Measurements from ENCODE around the gene MFNG. TPM values are rescaled to one million over a fixed set of nuclear protein-coding genes. Genes with fewer than 3 reads are reported as not detected.
"Not testable (repeated sequence)": the region's sequence is repeated elsewhere in the genome, so short reads cannot be mapped to it uniquely, and the experiment has no call there.

Gene MFNG, protein sequence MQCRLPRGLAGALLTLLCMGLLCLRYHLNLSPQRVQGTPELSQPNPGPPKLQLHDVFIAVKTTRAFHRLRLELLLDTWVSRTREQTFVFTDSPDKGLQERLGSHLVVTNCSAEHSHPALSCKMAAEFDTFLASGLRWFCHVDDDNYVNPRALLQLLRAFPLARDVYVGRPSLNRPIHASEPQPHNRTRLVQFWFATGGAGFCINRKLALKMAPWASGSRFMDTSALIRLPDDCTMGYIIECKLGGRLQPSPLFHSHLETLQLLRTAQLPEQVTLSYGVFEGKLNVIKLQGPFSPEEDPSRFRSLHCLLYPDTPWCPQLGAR
- 0.17 and 1.3 TPM in 2 replicates for total RNA-seq (2014; rRNA removed)
- polyA plus RNA-seq (2012): 0.24 TPM

DNA sequence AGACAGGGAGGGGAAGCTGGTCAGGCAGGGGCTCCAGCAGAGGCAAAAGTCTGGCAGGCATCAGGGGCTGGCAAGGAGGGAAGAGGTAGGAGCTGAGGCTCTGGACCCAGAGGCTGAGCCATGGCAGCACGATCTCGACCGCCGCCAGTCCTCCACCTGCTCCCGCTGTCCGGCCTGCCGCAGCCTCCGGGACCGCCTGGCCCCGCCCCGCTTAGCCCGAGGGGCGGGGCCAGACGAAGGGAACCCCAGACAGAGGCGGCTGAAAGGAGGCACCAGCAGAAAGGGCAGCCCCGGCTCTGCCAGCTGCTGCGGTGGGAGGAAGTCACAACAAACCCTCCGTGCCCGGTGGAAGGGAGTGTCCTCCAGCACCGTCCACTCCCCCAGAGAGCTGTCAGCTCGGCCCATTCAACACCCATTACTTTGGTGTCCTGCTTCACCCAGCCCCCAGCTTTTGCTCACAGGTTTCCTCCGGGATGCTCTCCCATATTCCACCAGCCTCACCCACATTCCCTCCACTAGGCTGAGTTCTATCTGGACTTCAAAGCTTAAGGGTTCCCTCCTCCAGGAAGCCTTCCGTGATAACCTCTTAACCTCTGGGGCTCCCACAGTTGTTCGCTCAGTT is at the start of gene MFNG:
Gene MFNG, minus strand, starts transcription at position 161 of the 622 bp plus-strand sequence. CDS start 207 bp downstream, outside the sequence.
- DNase-seq (ENCODE audit: low read depth): peak; percentile 86

DNA sequence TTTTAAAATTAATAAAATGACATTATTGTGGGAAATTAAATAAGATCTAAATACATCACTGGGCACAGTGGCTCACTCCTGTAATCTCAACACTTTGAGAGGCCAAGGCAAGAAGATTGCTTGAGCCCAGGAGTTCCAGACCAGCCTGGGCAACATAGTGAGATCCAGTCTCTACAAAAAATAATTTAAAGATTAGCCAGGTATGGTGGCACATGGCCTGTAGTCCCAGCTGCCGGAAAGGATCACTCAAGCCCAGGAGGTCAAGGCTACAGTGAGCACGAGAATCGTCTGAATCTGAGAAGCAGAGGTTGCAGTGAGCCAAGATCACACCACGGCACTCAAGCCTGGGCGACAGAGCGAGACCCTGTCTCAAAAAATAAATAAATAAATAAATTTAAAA is 49.0 kb upstream of the MFNG start:
- no peak for DNase-seq (ENCODE audit: low read depth)

DNA sequence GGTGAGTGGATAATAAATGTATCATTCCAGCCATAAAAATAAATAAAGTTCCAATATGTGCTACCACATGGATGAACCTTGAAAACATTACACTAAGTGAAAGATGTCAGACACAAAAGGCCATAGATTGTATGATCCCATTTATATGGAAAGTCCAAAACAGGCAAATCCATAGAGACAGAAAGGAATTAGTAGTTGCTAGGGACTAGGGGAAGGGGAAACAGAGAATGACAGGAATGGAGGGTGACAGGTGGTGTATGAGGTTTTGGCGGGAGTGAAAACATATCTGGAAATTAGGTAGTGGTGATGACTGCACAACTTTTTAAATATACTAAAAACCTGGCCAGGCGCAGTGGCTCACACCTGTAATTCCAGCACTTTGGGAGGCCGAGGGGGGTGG is 48.3 kb upstream of the MFNG start:
- DNase-seq (ENCODE audit: low read depth): peak; percentile 32

DNA sequence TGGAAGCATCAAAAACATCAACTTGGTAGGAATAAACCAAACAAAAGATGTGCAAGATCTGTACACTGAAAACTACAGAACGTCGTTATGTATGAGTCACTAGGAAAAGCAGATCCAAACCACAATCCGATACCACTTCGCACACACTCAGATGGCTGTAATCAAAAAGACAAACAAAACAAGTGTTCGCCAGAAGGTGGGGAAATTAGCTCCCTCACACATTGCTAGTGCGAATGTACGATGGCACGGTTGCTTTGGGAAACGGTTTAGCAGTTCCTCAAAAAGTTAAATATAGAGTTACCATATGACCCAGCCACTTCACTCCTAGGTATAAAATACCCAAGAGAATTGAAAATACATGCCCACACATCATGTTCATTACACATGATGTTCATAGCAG is 47.8 kb upstream of the MFNG start:
- DNase-seq (ENCODE audit: low read depth): peak; percentile 91

DNA sequence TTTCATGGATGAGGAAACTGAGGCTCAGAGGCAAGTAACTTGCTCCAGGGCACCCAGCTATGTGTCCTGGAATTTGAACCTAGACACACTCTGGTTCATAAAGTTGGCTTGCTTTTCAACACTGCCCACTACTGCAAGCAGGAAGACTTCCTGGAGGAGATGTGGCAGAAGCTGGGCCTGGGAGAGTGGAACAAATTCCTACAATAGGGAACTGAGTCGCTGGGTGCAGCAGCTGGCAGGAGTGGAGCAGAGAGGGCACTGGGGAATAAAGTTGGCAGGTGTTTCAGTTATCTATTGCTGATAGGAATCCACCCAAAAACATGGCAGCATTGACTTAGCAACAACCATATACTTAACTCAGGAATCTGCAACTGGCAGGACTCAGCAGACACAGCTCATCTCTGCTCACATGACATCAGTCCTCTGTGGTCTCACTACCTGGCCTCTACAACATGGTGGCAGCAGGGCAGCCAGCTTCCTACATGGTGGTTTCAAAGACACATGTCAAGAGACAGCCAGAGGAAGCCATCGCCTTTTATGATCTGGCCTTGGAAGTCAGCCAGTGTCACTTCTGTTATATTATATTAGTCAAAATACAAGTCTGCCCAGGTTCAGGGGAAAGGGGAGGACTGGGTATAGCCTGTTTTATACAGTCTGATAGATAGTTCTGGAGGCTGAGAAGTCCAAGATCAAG is 43.6 kb upstream of the MFNG start:
- no peak for DNase-seq (ENCODE audit: low read depth)

DNA sequence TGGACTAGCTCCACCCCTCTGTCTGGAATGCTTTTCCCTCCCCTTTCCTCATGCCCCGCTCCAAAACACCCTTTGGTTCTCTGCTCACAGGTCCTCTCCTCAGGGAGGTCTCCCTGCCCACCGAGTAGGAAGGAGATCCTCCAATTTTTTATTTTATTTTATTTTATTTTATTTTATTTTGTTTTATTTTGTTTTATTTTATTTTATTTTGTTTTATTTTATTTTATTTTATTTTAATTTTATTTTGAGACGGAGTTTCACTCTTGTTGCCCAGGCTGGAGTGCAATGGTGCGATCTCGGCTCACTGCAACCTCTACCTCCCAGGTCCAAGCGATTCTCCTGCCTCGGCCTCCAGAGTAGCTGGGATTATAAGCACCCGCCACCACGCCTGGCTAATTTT is 41.8 kb upstream of the MFNG start:
- not testable (repeated sequence) for DNase-seq (ENCODE audit: low read depth)

DNA sequence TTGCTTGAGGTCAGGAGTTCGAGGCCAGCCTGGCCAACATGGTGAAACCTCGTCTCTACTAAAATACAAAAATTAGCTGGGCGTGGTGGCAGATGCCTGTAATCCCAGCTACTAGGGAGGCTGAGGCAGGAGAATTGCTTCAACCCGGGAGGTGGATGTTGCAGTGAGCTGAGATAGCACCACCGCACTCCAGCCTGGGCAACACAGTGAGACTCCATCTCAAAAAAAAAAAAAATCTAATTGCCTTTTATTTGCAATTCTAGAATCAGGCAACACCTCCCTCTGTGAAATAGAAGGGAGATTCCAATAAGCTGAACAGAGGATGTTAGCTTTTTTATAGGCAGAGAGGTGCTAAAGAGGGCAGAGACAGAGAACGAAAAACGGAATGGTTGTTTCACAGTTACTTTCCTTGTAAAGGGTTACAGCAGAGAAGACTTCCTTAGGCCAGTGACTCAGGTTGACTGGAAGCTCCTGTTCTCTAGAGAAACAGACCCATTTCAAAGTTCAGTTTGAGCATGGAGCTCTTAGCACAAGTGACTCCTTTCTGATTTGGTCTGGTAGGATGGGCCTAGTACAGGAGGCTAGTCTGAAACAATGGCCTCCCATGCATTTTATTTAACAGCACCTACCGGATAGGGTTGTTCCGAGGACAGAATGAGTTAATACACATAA is 41.0 kb upstream of the MFNG start:
- peak; percentile 27 for DNase-seq (ENCODE audit: low read depth)

DNA sequence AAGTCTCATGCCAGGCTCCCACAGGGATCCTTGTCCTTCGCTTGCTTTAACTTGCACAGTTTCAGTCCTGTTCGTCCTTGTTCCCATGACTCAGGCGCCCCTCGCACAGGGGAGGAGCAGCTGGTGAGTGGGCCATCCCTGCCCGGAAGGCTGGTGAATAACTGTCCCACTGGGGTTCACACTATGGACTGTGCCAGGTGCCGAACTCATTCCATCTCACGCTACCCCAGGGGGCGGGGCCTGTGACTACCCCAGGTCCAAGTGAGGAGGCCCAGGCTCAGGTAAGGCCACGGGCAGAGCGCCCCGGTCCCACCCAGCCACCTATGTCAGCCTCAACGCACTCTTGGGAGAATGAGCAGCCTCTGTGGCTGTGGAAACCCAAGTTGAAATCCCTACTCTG is 40.2 kb upstream of the MFNG start:
- DNase-seq (ENCODE audit: low read depth): peak; percentile 96

DNA sequence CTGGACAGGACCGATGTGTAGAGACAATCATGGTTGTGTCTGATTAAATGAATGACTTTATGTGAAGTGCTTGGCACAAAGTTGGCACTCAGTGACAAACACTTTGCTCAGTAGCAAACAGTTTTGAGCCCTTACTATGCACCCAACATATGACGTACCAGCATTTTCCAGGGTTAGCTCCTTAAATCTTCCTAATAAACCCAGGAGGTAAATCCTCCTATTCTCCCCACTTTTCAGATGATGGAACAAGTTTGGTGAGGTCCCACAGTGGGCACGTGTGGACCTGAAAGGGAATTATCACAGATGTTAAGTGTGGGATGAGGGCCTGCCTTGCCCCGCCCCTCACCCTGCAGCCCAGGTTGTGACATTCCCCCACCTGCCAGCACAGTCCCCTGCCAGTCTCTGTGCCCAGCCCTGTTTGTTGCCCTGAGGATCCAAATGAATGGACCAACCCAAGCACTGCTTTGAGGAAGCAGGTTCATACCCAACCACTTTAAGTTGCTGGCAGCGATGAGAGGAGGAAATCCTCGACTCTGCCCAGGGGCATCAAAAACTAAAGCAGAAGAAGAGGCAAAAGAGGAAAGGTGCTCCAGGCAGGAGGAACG is 39.7 kb upstream of the MFNG start:
- DNase-seq (ENCODE audit: low read depth): no peak

DNA sequence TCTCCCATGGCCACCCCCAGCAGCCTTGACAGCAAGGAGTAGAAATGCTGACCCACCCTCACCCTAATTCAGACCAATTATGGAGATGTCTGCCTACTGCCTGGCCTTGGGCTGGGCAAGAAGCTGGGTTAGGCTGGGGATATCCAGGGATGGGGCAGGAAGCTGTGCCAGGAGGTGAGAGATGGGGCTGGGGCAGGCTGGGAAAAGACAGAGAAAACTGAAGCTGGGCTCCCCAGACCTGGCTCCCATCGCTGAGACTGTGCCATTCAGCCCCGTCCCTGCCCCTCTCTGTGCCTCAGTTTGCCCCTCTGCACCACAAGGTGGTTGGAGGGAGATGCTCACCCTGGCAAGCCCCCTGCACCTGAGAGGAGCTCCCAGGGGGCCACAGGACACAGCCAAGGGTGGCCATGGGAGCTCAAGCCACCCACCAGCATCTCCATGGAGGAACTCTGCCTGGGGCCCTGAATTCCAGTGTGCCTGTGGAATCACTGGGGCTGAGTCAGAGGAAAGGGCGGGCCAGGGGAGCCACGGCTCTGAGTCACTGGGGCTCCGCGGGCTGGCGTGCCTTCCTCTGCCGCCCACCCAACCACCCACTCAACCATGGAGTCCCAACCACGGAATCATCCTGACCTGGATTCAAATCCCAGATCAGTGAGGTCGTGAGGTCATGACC is 39.0 kb upstream of the MFNG start:
- peak; percentile 87 for DNase-seq (ENCODE audit: low read depth)

DNA sequence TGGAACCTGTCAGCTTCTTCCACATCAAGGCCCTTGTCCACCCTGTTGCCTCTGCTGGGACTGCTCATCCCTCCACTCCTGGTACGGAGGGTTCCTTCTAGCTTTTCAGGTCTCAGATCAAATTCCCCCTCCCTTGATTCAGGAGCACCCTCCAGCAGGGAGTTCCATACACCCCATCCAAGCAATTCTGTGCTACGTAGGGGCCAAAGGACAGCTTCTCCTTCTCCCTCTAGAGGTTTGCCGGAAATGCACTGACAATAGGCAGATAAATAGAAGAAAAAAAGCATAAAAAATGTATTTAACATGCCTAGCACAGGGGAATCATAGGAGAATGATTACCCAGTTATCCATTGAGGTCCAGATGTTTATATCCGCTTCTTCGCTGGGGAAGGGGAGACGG is 36.3 kb upstream of the MFNG start:
- DNase-seq (ENCODE audit: low read depth): no peak

DNA sequence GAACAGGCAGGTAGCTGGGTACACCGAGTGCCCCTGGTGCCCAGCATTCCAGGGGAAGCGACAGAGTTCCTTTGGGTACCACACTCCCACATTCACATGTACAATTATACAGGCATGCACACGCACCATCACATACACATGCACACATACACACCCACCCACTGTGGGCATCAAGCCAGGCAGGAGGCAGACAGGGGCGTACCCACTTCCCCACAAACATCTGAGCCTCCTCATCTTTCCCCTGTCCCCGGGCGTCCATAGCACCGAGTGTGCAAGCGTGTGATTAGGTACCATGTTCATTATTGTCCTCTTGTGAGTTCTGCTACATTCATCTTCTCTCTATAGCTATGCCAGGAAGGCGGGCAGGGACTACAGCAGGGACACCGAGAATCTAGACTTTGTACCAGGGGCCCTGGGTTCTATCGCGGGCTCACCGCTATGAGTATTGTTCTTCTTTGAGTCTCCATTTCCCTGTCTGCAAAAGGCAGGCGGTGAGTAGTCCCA is 35.1 kb upstream of the MFNG start:
- no peak for DNase-seq (ENCODE audit: low read depth)

DNA sequence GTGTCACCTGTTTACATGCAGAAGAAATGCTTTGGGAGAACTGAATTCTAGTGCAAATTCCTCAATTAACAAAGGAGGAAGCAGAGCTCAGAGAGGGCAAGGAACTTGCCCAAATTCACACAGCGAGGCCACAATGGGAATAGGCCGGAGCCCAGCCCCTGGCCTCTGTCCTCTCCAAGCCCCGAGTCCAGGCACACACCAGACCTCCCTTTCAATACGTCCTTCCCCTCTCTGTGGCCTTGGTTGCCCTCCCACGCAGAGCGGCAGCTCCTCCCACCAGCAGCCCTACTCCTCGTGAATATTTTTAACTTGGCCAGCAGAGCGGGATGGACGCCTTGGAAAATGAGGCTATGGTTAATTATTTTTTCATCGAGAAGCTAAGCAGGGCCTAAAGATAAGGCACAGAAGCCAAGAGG is 34.6 kb upstream of the MFNG start:
- DNase-seq (ENCODE audit: low read depth): no peak

DNA sequence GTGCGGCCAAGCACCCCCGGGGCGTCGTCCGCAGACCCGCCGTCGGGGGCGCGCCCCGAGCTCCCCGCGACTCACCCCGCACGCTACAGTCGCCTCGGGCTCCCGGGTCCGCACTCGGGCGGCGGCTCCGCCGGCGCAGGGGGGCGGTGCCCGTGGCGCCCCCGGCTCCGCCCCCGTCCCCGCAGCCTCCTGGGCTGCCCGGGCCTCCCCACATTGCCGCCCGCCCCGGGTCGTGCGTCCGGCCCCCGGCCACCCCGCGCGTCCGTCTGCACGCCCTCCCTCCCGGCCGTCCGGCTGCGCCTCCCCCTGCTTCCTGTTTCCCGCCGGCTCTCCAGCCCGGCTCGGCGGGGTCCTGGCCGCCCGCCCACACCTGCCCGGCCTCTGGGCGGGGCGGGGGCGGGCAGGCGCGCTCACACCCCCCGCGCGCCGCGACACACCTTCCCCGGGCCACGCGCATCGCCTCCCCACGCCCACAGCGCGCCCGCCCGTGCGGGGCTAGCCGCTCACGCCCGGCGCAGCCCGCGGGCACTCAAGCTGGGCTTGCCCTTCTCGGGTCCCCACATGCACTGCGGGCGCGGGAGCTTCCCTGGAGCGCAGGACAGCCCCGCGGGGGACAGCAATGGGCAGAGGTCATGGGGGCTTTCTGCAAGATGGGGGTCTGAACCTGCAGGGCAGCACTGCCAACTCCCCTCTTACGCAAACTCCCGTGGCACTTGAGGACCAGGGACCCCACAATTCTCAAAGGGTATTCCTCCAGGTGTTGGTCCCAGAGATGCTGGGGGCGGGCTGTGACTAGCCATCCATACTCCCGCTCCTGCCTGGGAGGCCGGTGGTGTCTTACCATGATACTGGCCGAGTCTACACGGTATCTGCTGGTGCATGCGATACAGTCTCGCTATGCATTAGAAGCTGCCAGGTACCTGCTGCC is 33.3 kb upstream of the MFNG start, which contains the start of gene CARD10:
Gene CARD10, minus strand, starts transcription at position 148 of the 928 bp plus-strand sequence. CDS start 215 bp downstream, outside the sequence.
- no peak for DNase-seq (ENCODE audit: low read depth)

DNA sequence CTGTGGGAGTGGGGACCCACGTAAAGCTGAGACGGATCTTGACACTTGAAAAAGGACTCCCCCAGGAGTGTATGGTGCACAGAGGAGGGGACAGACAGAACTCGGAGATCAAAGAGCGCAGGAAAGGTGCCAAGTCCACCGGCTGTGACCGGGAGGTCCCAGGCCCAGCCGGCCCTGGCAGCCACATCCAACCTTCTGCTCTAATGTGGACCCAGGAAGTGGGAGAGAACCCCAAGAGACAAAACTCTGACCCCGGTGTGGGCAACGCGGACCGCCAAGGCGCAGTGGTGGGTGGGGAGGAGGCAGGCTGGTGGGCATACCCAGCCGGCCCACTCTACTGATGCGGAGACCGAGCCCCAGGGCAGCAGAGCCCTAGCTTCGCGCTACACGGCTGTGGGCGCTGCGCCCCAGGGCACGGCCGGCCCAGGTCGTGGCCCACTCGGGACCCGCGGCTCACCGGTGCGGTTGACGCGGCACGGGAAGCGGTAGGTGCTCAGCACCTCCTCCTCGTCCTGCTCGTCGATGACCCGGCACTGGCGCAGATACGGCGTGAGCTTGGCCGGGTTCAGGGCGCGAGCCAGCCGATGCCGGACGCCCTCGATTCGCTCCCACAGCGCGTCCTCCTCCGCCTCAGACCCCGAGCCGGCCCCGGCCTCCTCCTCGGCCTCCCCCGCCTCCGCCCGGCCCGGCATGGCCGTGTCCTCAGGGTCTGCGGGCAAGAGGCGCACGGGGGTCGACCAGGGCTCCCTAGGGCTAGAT is 32.5 kb upstream of the MFNG start:
- DNase-seq (ENCODE audit: low read depth): no peak

DNA sequence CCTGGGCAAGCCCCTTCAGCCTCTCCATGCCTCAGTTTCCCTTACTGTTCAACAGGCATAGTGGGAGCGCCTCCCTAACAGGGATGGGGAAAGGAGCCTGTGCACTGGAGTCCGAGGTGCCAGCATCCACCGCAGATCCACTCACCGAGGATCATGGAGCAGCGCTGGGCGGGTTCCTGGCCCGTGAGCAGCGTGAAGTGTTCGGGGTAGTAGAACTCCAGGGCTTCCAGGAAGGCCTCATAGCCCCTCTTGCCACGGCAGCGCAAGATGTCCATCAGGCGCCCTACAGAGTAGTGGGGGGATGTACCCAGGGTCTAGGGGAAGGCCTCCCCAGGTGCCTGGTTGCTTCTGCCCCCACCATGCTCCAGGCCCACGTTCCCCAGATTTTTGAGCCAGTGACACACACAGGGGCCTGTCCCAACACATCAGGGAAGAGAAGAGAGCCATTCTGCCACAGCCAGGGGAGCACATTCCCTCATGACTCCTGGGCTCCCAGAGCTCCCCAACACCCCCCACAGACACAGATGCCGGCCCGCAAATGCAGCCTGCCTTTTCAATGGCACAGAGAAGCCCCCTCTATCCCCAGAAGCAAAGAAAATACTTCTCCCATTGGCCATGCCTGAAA is 31.8 kb upstream of the MFNG start:
- no peak for DNase-seq (ENCODE audit: low read depth)

DNA sequence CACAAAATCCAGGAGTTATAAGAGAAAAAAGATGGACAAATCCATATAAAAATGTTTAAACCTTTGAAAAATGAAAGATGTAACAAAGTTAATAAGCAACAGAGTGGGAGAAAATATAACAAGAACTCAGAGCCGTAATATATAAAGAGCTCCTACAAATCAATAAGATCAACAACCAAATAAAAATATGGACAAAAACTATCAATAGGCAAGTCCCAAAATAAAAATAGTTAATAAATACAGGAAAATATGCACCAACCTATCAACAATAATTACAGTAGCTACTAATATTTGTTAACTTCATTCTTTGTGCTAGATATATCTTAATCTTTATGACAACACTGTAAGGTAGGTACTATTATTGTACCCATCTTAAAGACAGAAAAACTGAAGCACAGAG is 30.3 kb upstream of the MFNG start:
- DNase-seq (ENCODE audit: low read depth): no peak

DNA sequence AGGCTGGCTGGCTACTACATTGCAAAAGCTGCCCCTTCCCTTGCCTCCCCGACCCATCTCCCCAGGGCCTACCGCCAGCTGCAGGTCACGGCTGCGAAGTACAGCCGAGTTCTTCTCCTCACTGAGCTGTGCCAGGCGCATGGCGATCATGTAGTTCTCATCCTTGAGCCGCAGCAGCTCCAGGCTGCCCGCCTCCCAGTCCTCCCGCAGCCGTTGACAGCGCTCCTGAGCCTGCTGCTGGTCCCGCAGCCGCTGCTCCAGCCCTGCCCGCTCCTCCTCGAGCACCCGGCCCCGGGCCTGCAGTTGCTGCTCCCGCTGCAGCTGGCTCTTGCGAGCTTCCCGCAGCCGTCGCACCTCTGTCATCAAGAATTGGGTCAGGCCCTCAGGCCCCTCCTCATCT is 29.7 kb upstream of the MFNG start:
- no peak for DNase-seq (ENCODE audit: low read depth)

Measured in LHCN-M2 (cell line).